Neural cell (in vitro differentiated cells): ENCODE results near the gene BLNK. TPM values are rescaled to one million over a fixed set of nuclear protein-coding genes. Genes with fewer than 3 reads are reported as not detected.

Experiments
- H2AFZ ChIP-seq: fragments of 200-600, 300-800 bp; sonication (generic), shearing (Covaris generic); 2 replicates; pipeline ENCODE4 v1.6.0; 2014; ENCODE audit warnings: low read depth, mild to moderate bottlenecking, antibody characterized with exemption, low read length, moderate library complexity
- H3F3A ChIP-seq: fragments of 200-600 bp; shearing (Covaris generic); 2 replicates; pipeline ENCODE4 v1.6.1; 2016; ENCODE audit warnings: mild to moderate bottlenecking, moderate library complexity, mixed read lengths, antibody characterized with exemption, low read length; ENCODE audit not compliant: insufficient read depth, poor library complexity, severe bottlenecking
- H3K27ac ChIP-seq: fragments of 200-600, 300-800 bp; sonication (generic), shearing (Covaris generic); 2 replicates; pipeline ENCODE4 v1.5.1; 2014; ENCODE audit warnings: mild to moderate bottlenecking, low read length, moderate library complexity
- H3K27me3 ChIP-seq: fragments of 300-800, 200-600 bp; sonication (generic), shearing (Covaris generic); 2 replicates; pipeline ENCODE4 v1.6.0; 2014; ENCODE audit warnings: mild to moderate bottlenecking, low read depth, low read length, moderate library complexity; ENCODE audit not compliant: insufficient read depth
- H3K36me3 ChIP-seq: fragments of 300-800, 200-600 bp; sonication (generic), shearing (Covaris generic); 2 replicates; pipeline ENCODE4 v1.5.1; 2014; ENCODE audit warnings: mild to moderate bottlenecking, antibody characterized with exemption, low read length, moderate library complexity; ENCODE audit not compliant: insufficient read depth
- H3K4me2 ChIP-seq: fragments of 300-800, 200-600 bp; sonication (generic), shearing (Covaris generic); 2 replicates; pipeline ENCODE4 v1.6.0; 2014; ENCODE audit warnings: mild to moderate bottlenecking, low read length
- H3K4me3 ChIP-seq: fragments of 300-800, 200-600 bp; sonication (generic), shearing (Covaris generic); 2 replicates; pipeline ENCODE4 v1.5.1; 2014; ENCODE audit warnings: mild to moderate bottlenecking, low read length, moderate library complexity
- H3K79me2 ChIP-seq: fragments of 200-600 bp; shearing (Covaris generic); replicated peaks from 2 replicates; pipeline ENCODE4 v1.6.0; 2014; ENCODE audit warnings: mild to moderate bottlenecking, low read length, moderate library complexity; ENCODE audit not compliant: insufficient read depth
- H3K9ac ChIP-seq: fragments of 300-800, 200-600 bp; sonication (generic), shearing (Covaris generic); 2 replicates; pipeline ENCODE4 v1.6.1; 2016; ENCODE audit warnings: mild to moderate bottlenecking, low read length, mixed read lengths
- H3K9me2 ChIP-seq: fragments of 200-600 bp; shearing (Covaris generic); 2 replicates; pipeline ENCODE4 v1.6.1; 2016; ENCODE audit warnings: mild to moderate bottlenecking, low read length, mixed read lengths; ENCODE audit not compliant: insufficient read depth
- H3K9me3 ChIP-seq: fragments of 200-600, 300-800 bp; sonication (generic), shearing (Covaris generic); 2 replicates; pipeline ENCODE4 v1.6.1; 2016; ENCODE audit warnings: mild to moderate bottlenecking, mixed run types, low read length, moderate library complexity, mixed read lengths
- H4K20me1 ChIP-seq: fragments of 200-600 bp; shearing (Covaris generic); 2 replicates; pipeline ENCODE4 v1.6.1; 2016; ENCODE audit warnings: mild to moderate bottlenecking, mixed run types; ENCODE audit not compliant: insufficient read depth
- CTCF ChIP-seq: fragments of 450-650 bp; IDR thresholded peaks from 2 replicates; pipeline ENCODE4 v1.5.1; 2014; ENCODE audit warnings: antibody characterized with exemption, mild to moderate bottlenecking, moderate library complexity; ENCODE audit not compliant: poor library complexity, severe bottlenecking
- EP300 ChIP-seq: fragments of 450-650 bp; conservative IDR thresholded peaks from 2 replicates; pipeline ENCODE4 v1.6.1; 2014; ENCODE audit warnings: antibody characterized with exemption, mild to moderate bottlenecking, moderate library complexity; ENCODE audit not compliant: poor library complexity, severe bottlenecking
- EZH2 ChIP-seq: fragments of 200-600, 300-800 bp; shearing (Covaris generic), sonication (generic); IDR thresholded peaks from 2 replicates; pipeline ENCODE4 v1.6.1; 2014; ENCODE audit warnings: antibody characterized with exemption, low read length, borderline replicate concordance, mild to moderate bottlenecking; ENCODE audit not compliant: insufficient read depth, poor library complexity, severe bottlenecking
- MXI1 ChIP-seq: fragments of 450-650 bp; conservative IDR thresholded peaks from 2 replicates; pipeline ENCODE4 v1.6.1; 2014; ENCODE audit warnings: antibody characterized with exemption, mild to moderate bottlenecking; ENCODE audit not compliant: poor library complexity, severe bottlenecking
- POLR2AphosphoS5 ChIP-seq: IDR thresholded peaks from 2 replicates; pipeline ENCODE4 v1.6.1; 2012
- RAD21 ChIP-seq: fragments of 450-650 bp; conservative IDR thresholded peaks from 2 replicates; pipeline ENCODE4 v1.6.1; 2014; ENCODE audit warnings: antibody characterized with exemption, mild to moderate bottlenecking, moderate library complexity
- REST ChIP-seq: IDR thresholded peaks from 2 replicates; pipeline ENCODE4 v1.6.1; 2012; ENCODE audit warnings: borderline replicate concordance
- SMC3 ChIP-seq: fragments of 450-650 bp; conservative IDR thresholded peaks from 2 replicates; pipeline ENCODE4 v1.6.1; 2014; ENCODE audit warnings: antibody characterized with exemption, mild to moderate bottlenecking, moderate library complexity; ENCODE audit not compliant: poor library complexity
- TAF1 ChIP-seq: IDR thresholded peaks from 2 replicates; pipeline ENCODE4 v1.6.1; 2012; ENCODE audit warnings: low read depth
- polyA plus RNA-seq: library from polyadenylated mRNA; depleted of rRNA; stranded (reverse); fragments of >200 nt; gene quantifications from 2 replicates; pipeline ENCODE4 v1.2.3, GENCODE V29; 2014

Gene BLNK
- polyA plus RNA-seq, 1 donor from 2014 or later: not detected

- no peak overlapping the region for H3K4me3 ChIP-seq
- H3K9me2 ChIP-seq: no peaks in the 10 kb centered on the region
- H3K79me2 ChIP-seq: no peaks in the 10 kb centered on the region
- H3K36me3 ChIP-seq: no peaks in the 10 kb centered on the region
- no peaks in the 10 kb centered on the region for H3F3A ChIP-seq
- H3K27ac ChIP-seq: no peak overlapping the region
- no peaks in the 10 kb centered on the region for H3K9me3 ChIP-seq
- no peaks in the 10 kb centered on the region for H4K20me1 ChIP-seq
- no peak overlapping the region for H3K9ac ChIP-seq
- no peak overlapping the region for H2AFZ ChIP-seq
- TF ChIP-seq REST (no peak), RAD21 (no peak), EP300 (no peak), CTCF (no peak), POLR2AphosphoS5 (no peak), EZH2 (no peak), MXI1 (no peak)
- no peaks in the 10 kb centered on the region for H3K27me3 ChIP-seq
- H3K4me2 ChIP-seq: no peak overlapping the region
Measured at GRCh38 chr10:96243296-96243695, 28.1 kb downstream of the BLNK start.

GRCh38 chr10:96242822-96243221 is 28.5 kb downstream of the BLNK start:
- Histone ChIP-seq H3K79me2 (no peaks in the 10 kb centered on the region), H3K4me3 (no peak overlapping the region), H3K9me3 (no peaks in the 10 kb centered on the region), H2AFZ (no peak overlapping the region), H3K9me2 (no peaks in the 10 kb centered on the region), H3K9ac (no peak overlapping the region), H4K20me1 (no peaks in the 10 kb centered on the region), H3K36me3 (no peaks in the 10 kb centered on the region), H3K4me2 (no peak overlapping the region), H3K27me3 (no peaks in the 10 kb centered on the region), H3K27ac (no peak overlapping the region), H3F3A (no peaks in the 10 kb centered on the region)
- TF ChIP-seq CTCF: no peak
- TF ChIP-seq MXI1: no peak
- TF ChIP-seq EP300: no peak
- TF ChIP-seq EZH2: no peak
- no peak for TF ChIP-seq RAD21
- TF ChIP-seq POLR2AphosphoS5: no peak
- TF ChIP-seq SMC3: no peak
- TF ChIP-seq TAF1: no peak
- no peak for TF ChIP-seq REST
